NB4 (cell line): ENCODE measurements around the gene GPR139.

Experiments
- DNase-seq: peaks from one replicate; pipeline ENCODE4 v3.0.0; 2010; ENCODE audit warnings: low read depth
- H3K4me3 ChIP-seq: one replicate; pipeline ENCODE4 v1.5.1; 2011; ENCODE audit warnings: mild to moderate bottlenecking, low read depth, low read length, moderate library complexity
- CTCF ChIP-seq: IDR thresholded peaks from one replicate; pipeline ENCODE4 v1.5.1; 2012; ENCODE audit warnings: low read depth, low read length
- MAX ChIP-seq: IDR thresholded peaks from 2 replicates; pipeline ENCODE4 v1.6.1; 2011; ENCODE audit warnings: low read depth, low read length
- MYC ChIP-seq: IDR thresholded peaks from 2 replicates; pipeline ENCODE4 v1.6.1; 2011; ENCODE audit warnings: low read depth, low read length
- POLR2A ChIP-seq: IDR thresholded peaks from 2 replicates; pipeline ENCODE4 v1.6.1; 2011; ENCODE audit warnings: mild to moderate bottlenecking; ENCODE audit not compliant: insufficient read length; ENCODE audit errors: extremely low read depth

Gene GPR139

GRCh38 chr16:20040011-20040410 is 33.7 kb downstream of the GPR139 start:
- H3K4me3 ChIP-seq, result no peak overlapping the region
- no peak for DNase-seq
- TF ChIP-seq CTCF (no peak), POLR2A (no peak), MAX (no peak), MYC (no peak)

- TF ChIP-seq POLR2A (no peak), MYC (no peak), CTCF (no peak), MAX (no peak)
- no peak for DNase-seq
- no peak overlapping the region for H3K4me3 ChIP-seq
Measured at GRCh38 chr16:20029611-20030010, 44.1 kb downstream of the GPR139 start.

- no peak overlapping the region for H3K4me3 ChIP-seq
- no peak for DNase-seq
- no peak for TF ChIP-seq MYC
- TF ChIP-seq POLR2A, result no peak
- no peak for TF ChIP-seq CTCF
- no peak for TF ChIP-seq MAX
Measured at GRCh38 chr16:20026361-20027072, 47.2 kb downstream of the GPR139 start.

GRCh38 chr16:20023190-20023589 is 50.5 kb downstream of the GPR139 start:
- DNase-seq, result peak; percentile 25
- TF ChIP-seq POLR2A, result no peak
- TF ChIP-seq MAX, result no peak
- no peak for TF ChIP-seq MYC
- no peak for TF ChIP-seq CTCF
- no peak overlapping the region for H3K4me3 ChIP-seq

GRCh38 chr16:20020976-20021375 is 52.7 kb downstream of the GPR139 start:
- no peak overlapping the region for H3K4me3 ChIP-seq
- no peak for DNase-seq

More at GRCh38 chr16:20020976-20021375, 52.7 kb downstream of the GPR139 start:
- TF ChIP-seq MYC (no peak), POLR2A (no peak), MAX (no peak), CTCF (no peak)
